ENCODE measurements around the gene EP400.

The EP400 gene

DNA sequence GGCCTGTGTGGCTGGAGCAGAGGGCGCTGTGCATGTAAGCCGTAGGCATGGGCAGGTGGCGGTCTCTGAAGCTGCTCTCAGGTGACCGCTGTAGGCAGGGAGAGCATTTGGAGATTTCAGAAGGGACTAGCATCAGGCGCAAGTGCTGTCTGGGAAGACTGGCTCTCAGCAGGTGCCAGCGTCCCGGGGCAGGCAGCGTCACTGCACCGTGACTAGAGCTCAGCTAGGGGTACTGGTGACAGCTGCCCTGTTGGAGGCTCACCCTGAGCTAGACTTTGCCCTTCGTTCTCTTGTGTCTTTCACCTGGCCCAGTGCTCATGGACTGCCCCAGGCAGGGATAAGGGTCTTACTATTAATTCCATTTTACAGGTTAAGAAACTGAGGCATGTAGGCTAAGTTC is 115.5 kb downstream of the EP400 start:
- Histone ChIP-seq H3K9me3 (ENCODE audit: insufficient read depth, low read length) (no peaks in the 10 kb centered on the region), H3K9ac (ENCODE audit: low read length) (no peak overlapping the region), H3K36me3 (ENCODE audit: low read length) (no peaks in the 10 kb centered on the region), H3K27ac (ENCODE audit: low read depth, low read length) (no peak overlapping the region), H3K27me3 (ENCODE audit: low read length) (no peaks in the 10 kb centered on the region), H4K20me1 (ENCODE audit: low read depth, low read length) (no peaks in the 10 kb centered on the region), H3K4me2 (ENCODE audit: low read depth, low read length, poor library complexity, severe bottlenecking) (no peak overlapping the region), H3F3A (ENCODE audit: insufficient read depth) (no peaks in the 10 kb centered on the region), H2AFZ (ENCODE audit: low read depth, low read length, severe bottlenecking) (no peak overlapping the region), H3K9me2 (replicated peaks; ENCODE audit: insufficient read depth, low read length) (no peaks in the 10 kb centered on the region), H3K4me3 (ENCODE audit: insufficient read depth, low read length, poor library complexity, severe bottlenecking) (no peak overlapping the region), H3K79me2 (ENCODE audit: insufficient read depth, low read length) (no peaks in the 10 kb centered on the region)
- TF ChIP-seq, protein P1, sequence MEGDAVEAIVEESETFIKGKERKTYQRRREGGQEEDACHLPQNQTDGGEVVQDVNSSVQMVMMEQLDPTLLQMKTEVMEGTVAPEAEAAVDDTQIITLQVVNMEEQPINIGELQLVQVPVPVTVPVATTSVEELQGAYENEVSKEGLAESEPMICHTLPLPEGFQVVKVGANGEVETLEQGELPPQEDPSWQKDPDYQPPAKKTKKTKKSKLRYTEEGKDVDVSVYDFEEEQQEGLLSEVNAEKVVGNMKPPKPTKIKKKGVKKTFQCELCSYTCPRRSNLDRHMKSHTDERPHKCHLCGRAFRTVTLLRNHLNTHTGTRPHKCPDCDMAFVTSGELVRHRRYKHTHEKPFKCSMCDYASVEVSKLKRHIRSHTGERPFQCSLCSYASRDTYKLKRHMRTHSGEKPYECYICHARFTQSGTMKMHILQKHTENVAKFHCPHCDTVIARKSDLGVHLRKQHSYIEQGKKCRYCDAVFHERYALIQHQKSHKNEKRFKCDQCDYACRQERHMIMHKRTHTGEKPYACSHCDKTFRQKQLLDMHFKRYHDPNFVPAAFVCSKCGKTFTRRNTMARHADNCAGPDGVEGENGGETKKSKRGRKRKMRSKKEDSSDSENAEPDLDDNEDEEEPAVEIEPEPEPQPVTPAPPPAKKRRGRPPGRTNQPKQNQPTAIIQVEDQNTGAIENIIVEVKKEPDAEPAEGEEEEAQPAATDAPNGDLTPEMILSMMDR (IDR thresholded peaks at IDR 0.05; ENCODE audit: insufficient read depth, low read length, poor library complexity, severe bottlenecking), result no peak
- TF ChIP-seq EZH2phosphoT487 (conservative IDR thresholded peaks at IDR 0.05; ENCODE audit: low read length), result no peak

DNA sequence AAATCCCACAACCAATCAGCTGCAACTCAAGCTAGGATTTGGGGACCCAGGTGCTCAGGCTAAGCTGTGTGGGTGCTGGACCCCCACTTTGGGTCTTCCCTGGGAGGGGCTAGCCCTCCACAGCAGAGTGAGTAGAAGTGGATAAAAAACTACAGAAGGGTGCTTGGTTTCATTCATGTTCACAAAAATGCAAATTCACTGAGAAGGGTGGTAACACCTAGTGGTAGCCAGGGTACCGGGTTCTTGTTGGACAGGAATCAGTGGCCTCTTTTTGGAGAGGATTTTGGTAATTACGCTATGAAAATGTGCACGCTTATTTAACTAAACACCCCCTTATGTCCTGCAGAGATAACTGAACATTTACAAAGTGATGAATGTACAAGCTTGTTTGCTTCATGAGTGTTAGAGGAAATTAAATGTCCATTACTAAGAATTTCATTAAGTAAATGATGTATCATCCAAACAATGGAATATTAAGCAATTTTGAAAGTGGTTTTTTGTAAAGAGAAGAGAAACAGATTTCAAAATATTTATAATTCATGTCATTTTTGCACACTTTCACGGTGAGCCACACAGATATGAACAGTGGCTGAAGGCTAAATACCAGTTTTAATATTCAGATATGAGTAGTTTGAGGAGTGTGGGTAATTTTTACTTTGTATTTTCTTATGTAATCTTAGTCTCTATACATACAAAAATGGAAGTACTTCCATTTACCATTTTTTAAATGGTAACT is 116.0 kb downstream of the EP400 start:
- Histone ChIP-seq H3K36me3 (ENCODE audit: low read length) (no peaks in the 10 kb centered on the region), H4K20me1 (ENCODE audit: low read depth, low read length) (no peaks in the 10 kb centered on the region), H3K9me2 (replicated peaks; ENCODE audit: insufficient read depth, low read length) (no peaks in the 10 kb centered on the region), H3F3A (ENCODE audit: insufficient read depth) (peaks cover 5% of the 10 kb centered on the region), H3K4me3 (ENCODE audit: insufficient read depth, low read length, poor library complexity, severe bottlenecking) (no peak overlapping the region), H3K27ac (ENCODE audit: low read depth, low read length) (no peak overlapping the region), H3K27me3 (ENCODE audit: low read length) (no peaks in the 10 kb centered on the region), H3K4me2 (ENCODE audit: low read depth, low read length, poor library complexity, severe bottlenecking) (no peak overlapping the region), H3K9me3 (ENCODE audit: insufficient read depth, low read length) (no peaks in the 10 kb centered on the region), H3K79me2 (ENCODE audit: insufficient read depth, low read length) (no peaks in the 10 kb centered on the region), H3K9ac (ENCODE audit: low read length) (no peak overlapping the region), H2AFZ (ENCODE audit: low read depth, low read length, severe bottlenecking) (no peak overlapping the region)
- TF ChIP-seq, protein P1 (IDR thresholded peaks at IDR 0.05; ENCODE audit: insufficient read depth, low read length, poor library complexity, severe bottlenecking), result no peak
- no peak for TF ChIP-seq EZH2phosphoT487 (conservative IDR thresholded peaks at IDR 0.05; ENCODE audit: low read length)

GRCh38 chr12:132066345-132066685 is 116.6 kb downstream of the EP400 start:
- Histone ChIP-seq H3F3A (ENCODE audit: insufficient read depth) (peaks cover 10% of the 10 kb centered on the region), H3K4me3 (ENCODE audit: insufficient read depth, low read length, poor library complexity, severe bottlenecking) (no peak overlapping the region), H3K27ac (ENCODE audit: low read depth, low read length) (no peak overlapping the region), H3K36me3 (ENCODE audit: low read length) (no peaks in the 10 kb centered on the region), H3K9me2 (replicated peaks; ENCODE audit: insufficient read depth, low read length) (no peaks in the 10 kb centered on the region), H2AFZ (ENCODE audit: low read depth, low read length, severe bottlenecking) (no peak overlapping the region), H4K20me1 (ENCODE audit: low read depth, low read length) (no peaks in the 10 kb centered on the region), H3K4me2 (ENCODE audit: low read depth, low read length, poor library complexity, severe bottlenecking) (no peak overlapping the region), H3K79me2 (ENCODE audit: insufficient read depth, low read length) (no peaks in the 10 kb centered on the region), H3K9me3 (ENCODE audit: insufficient read depth, low read length) (no peaks in the 10 kb centered on the region), H3K9ac (ENCODE audit: low read length) (no peak overlapping the region), H3K27me3 (ENCODE audit: low read length) (no peaks in the 10 kb centered on the region)
- TF ChIP-seq, protein P1 (IDR thresholded peaks at IDR 0.05; ENCODE audit: insufficient read depth, low read length, poor library complexity, severe bottlenecking), result no peak
- TF ChIP-seq EZH2phosphoT487 (conservative IDR thresholded peaks at IDR 0.05; ENCODE audit: low read length), result no peak
